Keratinocyte (primary cell): ENCODE data around the gene TSPOAP1. TPM values are rescaled to one million over a fixed set of nuclear protein-coding genes. Genes with fewer than 3 reads are reported as not detected.

Source experiments
- DNase-seq: peaks from one replicate; pipeline ENCODE4 v3.0.0-alpha.2; 2011; ENCODE audit warnings: low read depth, missing footprints, low spot score
- FAIRE-seq: peaks from 2 replicates; lab custom pipeline; 2011; peaks lifted over from hg19 to GRCh38; lab: Jason Lieb, UNC
- H2AFZ ChIP-seq: 2 replicates; pipeline ENCODE4 v1.6.0; 2012; ENCODE audit warnings: low read length, control low read depth, inconsistent platforms; ENCODE audit not compliant: control insufficient read depth
- H3K27ac ChIP-seq: 2 replicates; pipeline ENCODE4 v1.5.1; 2011; ENCODE audit warnings: low read length; ENCODE audit not compliant: control insufficient read depth, insufficient read depth
- H3K27me3 ChIP-seq: 3 replicates; pipeline ENCODE4 v1.6.0; 2011; ENCODE audit warnings: low read length; ENCODE audit not compliant: control insufficient read depth, insufficient read depth; ENCODE audit errors: extremely low read depth
- H3K36me3 ChIP-seq, 2 experiments: 2 replicates in 1 of 2; 3 replicates in 1 of 2; pipeline ENCODE4 v1.5.1; 2011; ENCODE audit warnings: low read length in 2 of 2, mild to moderate bottlenecking in 1 of 2; ENCODE audit not compliant: control insufficient read depth in 2 of 2, insufficient read depth in 2 of 2; ENCODE audit errors: extremely low read depth in 1 of 2
- H3K4me1 ChIP-seq: 3 replicates; pipeline ENCODE4 v1.5.1; 2011; ENCODE audit warnings: low read length; ENCODE audit not compliant: control insufficient read depth, insufficient read depth; ENCODE audit errors: extremely low read depth
- H3K4me2 ChIP-seq: 3 replicates; pipeline ENCODE4 v1.6.0; 2011; ENCODE audit warnings: low read depth, low read length; ENCODE audit not compliant: control insufficient read depth, insufficient read depth; ENCODE audit errors: extremely low read depth
- H3K4me3 ChIP-seq, 3 experiments: fragments of 200-600 bp in 1 of 3; sonication (generic) in 1 of 3; 2 replicates in 2 of 3; 3 replicates in 1 of 3; pipeline ENCODE4 v1.5.1; 2011 to 2016; ENCODE audit warnings: low read length in 3 of 3, mild to moderate bottlenecking in 3 of 3, control low read depth in 2 of 3, inconsistent platforms in 1 of 3, low read depth in 1 of 3, mixed read lengths in 1 of 3, mixed run types in 1 of 3, moderate library complexity in 1 of 3; ENCODE audit not compliant: control insufficient read depth in 2 of 3, insufficient read depth in 2 of 3; ENCODE audit errors: extremely low read depth in 1 of 3
- H3K79me2 ChIP-seq: 2 replicates; pipeline ENCODE4 v1.6.0; 2012; ENCODE audit warnings: low read length; ENCODE audit not compliant: control insufficient read depth, insufficient read depth
- H3K9ac ChIP-seq: 3 replicates; pipeline ENCODE4 v1.6.0; 2011; ENCODE audit warnings: low read length; ENCODE audit not compliant: control insufficient read depth, insufficient read depth; ENCODE audit errors: extremely low read depth
- H3K9me1 ChIP-seq: 3 replicates; pipeline ENCODE4 v1.6.0; 2011; ENCODE audit warnings: low read length; ENCODE audit not compliant: control insufficient read depth, insufficient read depth; ENCODE audit errors: extremely low read depth
- H3K9me3 ChIP-seq: 2 replicates; pipeline ENCODE4 v1.5.1; 2012; ENCODE audit warnings: low read depth, low read length; ENCODE audit not compliant: control insufficient read depth
- H4K20me1 ChIP-seq: 3 replicates; pipeline ENCODE4 v1.6.0; 2011; ENCODE audit warnings: low read length; ENCODE audit not compliant: control insufficient read depth, insufficient read depth; ENCODE audit errors: extremely low read depth
- EZH2 ChIP-seq: IDR thresholded peaks from one replicate; pipeline ENCODE4 v1.6.1; 2012; ENCODE audit warnings: inconsistent platforms, mild to moderate bottlenecking, low read length, moderate library complexity
- dilution Hi-C: fragments of 300-500 bp; cut with MboI; formaldehyde crosslinking; loops from one replicate; pipeline ENCODE4 v1.7.0; 2020; ENCODE audit warnings: low sequenced_read_pairs; ENCODE audit not compliant: extremely low pct_ligation_motif_present
- polyA plus RNA-seq, 5 experiments: library from polyadenylated mRNA; depleted of rRNA in 3 of 5; stranded (reverse) in 3 of 5; stranded (forward) in 1 of 5; unstranded in 1 of 5; fragments of >200 nt; gene quantifications; 1 replicate in 1 of 5; 2 replicates in 3 of 5; 3 replicates in 1 of 5; pipeline versions ENCODE4 v1.2.1 to v1.2.3, GENCODE V29; 2011 to 2012; ENCODE audit warnings: missing spikeins in 2 of 5, low read depth in 1 of 5, low replicate concordance in 1 of 5
- TF ChIP-seq, protein P1 (sequence below), 3 experiments: IDR thresholded peaks in 1 of 3; conservative IDR thresholded peaks in 1 of 3; optimal IDR thresholded peaks in 1 of 3; 2 replicates in 2 of 3; 3 replicates in 1 of 3; pipeline versions ENCODE3 to v1.5.1; 2011; ENCODE audit warnings: low read length in 3 of 3, mild to moderate bottlenecking in 3 of 3, moderate library complexity in 2 of 3, control low read depth in 1 of 3, inconsistent platforms in 1 of 3; ENCODE audit not compliant: insufficient read depth in 2 of 3; ENCODE audit errors: extremely low read depth in 1 of 3

Gene TSPOAP1
- polyA plus RNA-seq, 1 donor (not counting 4 experiments of a cell fraction or from before 2014, with no cell fraction given) = 0.04 TPM

DNA sequence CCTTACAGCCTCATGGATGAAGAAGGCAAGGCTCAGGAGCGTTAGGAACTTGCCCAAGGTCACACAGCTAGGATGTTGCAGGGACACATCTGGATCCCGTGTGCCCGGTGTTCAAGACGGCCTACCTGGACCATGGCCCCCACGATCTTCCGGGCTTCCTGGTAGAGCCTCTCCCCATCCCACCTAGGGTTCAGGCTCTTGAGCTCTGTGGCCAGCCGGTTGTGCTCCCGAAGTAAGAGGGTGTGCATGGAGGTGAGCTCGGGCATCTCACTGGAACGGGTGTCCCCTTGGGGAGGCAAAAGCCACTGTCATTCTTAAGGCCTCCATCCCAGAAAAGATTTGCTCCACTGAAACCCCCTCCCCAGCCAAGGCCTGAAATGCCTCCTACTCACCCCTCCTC lies 53.2 kb downstream of the TSPOAP1 start:
- Histone ChIP-seq H3K36me3 (no peaks in the 10 kb centered on the region), H3K9ac (no peak overlapping the region), H3K4me3 (no peak overlapping the region), H3K27me3 (peaks cover 30% of the 10 kb centered on the region), H2AFZ (no peak overlapping the region), H3K79me2 (no peaks in the 10 kb centered on the region), H3K4me2 (no peak overlapping the region), H4K20me1 (no peaks in the 10 kb centered on the region), H3K27ac (no peak overlapping the region), H3K9me1 (no peaks in the 10 kb centered on the region), H3K4me1 (no peaks in the 10 kb centered on the region), H3K9me3 (no peaks in the 10 kb centered on the region)
- no peak for DNase-seq
- TF ChIP-seq, protein P1, sequence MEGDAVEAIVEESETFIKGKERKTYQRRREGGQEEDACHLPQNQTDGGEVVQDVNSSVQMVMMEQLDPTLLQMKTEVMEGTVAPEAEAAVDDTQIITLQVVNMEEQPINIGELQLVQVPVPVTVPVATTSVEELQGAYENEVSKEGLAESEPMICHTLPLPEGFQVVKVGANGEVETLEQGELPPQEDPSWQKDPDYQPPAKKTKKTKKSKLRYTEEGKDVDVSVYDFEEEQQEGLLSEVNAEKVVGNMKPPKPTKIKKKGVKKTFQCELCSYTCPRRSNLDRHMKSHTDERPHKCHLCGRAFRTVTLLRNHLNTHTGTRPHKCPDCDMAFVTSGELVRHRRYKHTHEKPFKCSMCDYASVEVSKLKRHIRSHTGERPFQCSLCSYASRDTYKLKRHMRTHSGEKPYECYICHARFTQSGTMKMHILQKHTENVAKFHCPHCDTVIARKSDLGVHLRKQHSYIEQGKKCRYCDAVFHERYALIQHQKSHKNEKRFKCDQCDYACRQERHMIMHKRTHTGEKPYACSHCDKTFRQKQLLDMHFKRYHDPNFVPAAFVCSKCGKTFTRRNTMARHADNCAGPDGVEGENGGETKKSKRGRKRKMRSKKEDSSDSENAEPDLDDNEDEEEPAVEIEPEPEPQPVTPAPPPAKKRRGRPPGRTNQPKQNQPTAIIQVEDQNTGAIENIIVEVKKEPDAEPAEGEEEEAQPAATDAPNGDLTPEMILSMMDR (optimal IDR thresholded peaks at IDR 0.05 in 1 of 3, IDR thresholded peaks at IDR 0.05 in 1 of 3, conservative IDR thresholded peaks at IDR 0.05 in 1 of 3; ENCODE audit: extremely low read depth in 1 of 3, insufficient read depth in 2 of 3, low read length in 3 of 3) = no peak
- TF ChIP-seq EZH2 = no peak
- FAIRE-seq = no peak
- dilution Hi-C loops = loop anchor here (25.0 kb wide), 1 partner anchor 162 kb away; no protein-coding TSS in a partner anchor

DNA sequence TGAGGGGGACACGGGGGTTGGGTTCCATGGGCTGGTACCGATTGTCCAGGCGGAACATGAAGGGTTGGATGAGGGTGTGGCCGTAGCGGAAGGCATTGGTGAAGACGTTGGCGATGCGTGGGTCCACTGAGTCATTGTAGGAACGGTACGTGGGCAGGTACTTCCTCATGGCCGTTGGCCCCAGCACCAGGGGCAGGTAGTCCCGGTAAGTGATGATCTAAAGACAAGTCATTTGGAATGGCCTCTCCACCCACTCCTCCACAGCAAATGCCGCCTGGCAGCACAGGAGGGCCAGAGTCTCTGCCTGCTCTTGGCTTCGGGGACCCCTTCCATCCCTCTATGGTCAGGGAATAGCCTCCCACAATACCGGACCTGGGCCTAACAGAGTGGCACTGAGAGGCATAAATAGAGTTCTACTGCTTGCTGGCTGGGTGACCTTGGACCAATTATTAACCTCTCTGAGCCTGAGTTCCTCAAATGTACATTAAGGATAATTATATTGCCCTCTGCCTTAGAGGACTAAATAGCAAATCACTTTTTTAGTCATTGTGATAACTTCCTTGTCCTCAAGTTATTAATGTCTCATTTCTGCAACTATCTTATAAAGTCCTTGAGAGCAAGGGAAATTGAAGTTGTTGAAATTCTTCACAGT lies 55.0 kb downstream of the TSPOAP1 start:
- DNase-seq = no peak

More for the DNA sequence above, 55.0 kb downstream of the TSPOAP1 start:
- no peak overlapping the region for H3K9ac ChIP-seq
- H3K36me3 ChIP-seq = no peaks in the 10 kb centered on the region
- no peak for FAIRE-seq
- no peak for TF ChIP-seq EZH2
- TF ChIP-seq, protein P1 (optimal IDR thresholded peaks at IDR 0.05 in 1 of 3, IDR thresholded peaks at IDR 0.05 in 1 of 3, conservative IDR thresholded peaks at IDR 0.05 in 1 of 3; ENCODE audit: extremely low read depth in 1 of 3, insufficient read depth in 2 of 3, low read length in 3 of 3) = no peak
- H3K27me3 ChIP-seq = peaks cover 12% of the 10 kb centered on the region
- H3K4me1 ChIP-seq = no peaks in the 10 kb centered on the region
- no peaks in the 10 kb centered on the region for H3K9me1 ChIP-seq
- no peak overlapping the region for H3K4me3 ChIP-seq
- H3K9me3 ChIP-seq = no peaks in the 10 kb centered on the region
- no peak overlapping the region for H2AFZ ChIP-seq
- no peaks in the 10 kb centered on the region for H4K20me1 ChIP-seq
- H3K4me2 ChIP-seq = no peak overlapping the region
- no peaks in the 10 kb centered on the region for H3K79me2 ChIP-seq
- H3K27ac ChIP-seq = no peak overlapping the region
- dilution Hi-C loops = no loop called here
